ENCODE data around the gene KIF5C. TPM values are rescaled to one million over a fixed set of nuclear protein-coding genes. Genes with fewer than 3 reads are reported as not detected.

The KIF5C gene
- polyA plus RNA-seq, 1 donor (not counting 4 experiments of a cell fraction or from before 2014, with no cell fraction given) = 0.03 TPM

GRCh38 chr2:149023091-149023490, 148.1 kb downstream of the KIF5C start:
- Histone ChIP-seq H3K9me3 (ENCODE audit: control insufficient read depth, low read depth, low read length) (no peaks in the 10 kb centered on the region), H2AFZ (ENCODE audit: control insufficient read depth, low read length) (no peak overlapping the region), H3K79me2 (ENCODE audit: control insufficient read depth, insufficient read depth, low read length) (no peaks in the 10 kb centered on the region), H4K20me1 (ENCODE audit: control insufficient read depth, extremely low read depth, insufficient read depth, low read length) (no peaks in the 10 kb centered on the region), H3K9ac (ENCODE audit: control insufficient read depth, extremely low read depth, insufficient read depth, low read length) (no peak overlapping the region), H3K4me3 (ENCODE audit: control insufficient read depth in 2 of 3, extremely low read depth in 1 of 3, insufficient read depth in 2 of 3, low read depth in 1 of 3, low read length in 3 of 3) (no peak overlapping the region), H3K4me1 (ENCODE audit: control insufficient read depth, extremely low read depth, insufficient read depth, low read length) (peaks cover 9% of the 10 kb centered on the region), H3K27ac (ENCODE audit: control insufficient read depth, insufficient read depth, low read length) (no peak overlapping the region), H3K4me2 (ENCODE audit: control insufficient read depth, extremely low read depth, insufficient read depth, low read depth, low read length) (no peak overlapping the region), H3K36me3 (ENCODE audit: control insufficient read depth in 2 of 2, extremely low read depth in 1 of 2, insufficient read depth in 2 of 2, low read length in 2 of 2) (no peaks in the 10 kb centered on the region), H3K27me3 (ENCODE audit: control insufficient read depth, extremely low read depth, insufficient read depth, low read length) (no peaks in the 10 kb centered on the region), H3K9me1 (ENCODE audit: control insufficient read depth, extremely low read depth, insufficient read depth, low read length) (no peaks in the 10 kb centered on the region)
- no peak for FAIRE-seq
- TF ChIP-seq, protein P1, sequence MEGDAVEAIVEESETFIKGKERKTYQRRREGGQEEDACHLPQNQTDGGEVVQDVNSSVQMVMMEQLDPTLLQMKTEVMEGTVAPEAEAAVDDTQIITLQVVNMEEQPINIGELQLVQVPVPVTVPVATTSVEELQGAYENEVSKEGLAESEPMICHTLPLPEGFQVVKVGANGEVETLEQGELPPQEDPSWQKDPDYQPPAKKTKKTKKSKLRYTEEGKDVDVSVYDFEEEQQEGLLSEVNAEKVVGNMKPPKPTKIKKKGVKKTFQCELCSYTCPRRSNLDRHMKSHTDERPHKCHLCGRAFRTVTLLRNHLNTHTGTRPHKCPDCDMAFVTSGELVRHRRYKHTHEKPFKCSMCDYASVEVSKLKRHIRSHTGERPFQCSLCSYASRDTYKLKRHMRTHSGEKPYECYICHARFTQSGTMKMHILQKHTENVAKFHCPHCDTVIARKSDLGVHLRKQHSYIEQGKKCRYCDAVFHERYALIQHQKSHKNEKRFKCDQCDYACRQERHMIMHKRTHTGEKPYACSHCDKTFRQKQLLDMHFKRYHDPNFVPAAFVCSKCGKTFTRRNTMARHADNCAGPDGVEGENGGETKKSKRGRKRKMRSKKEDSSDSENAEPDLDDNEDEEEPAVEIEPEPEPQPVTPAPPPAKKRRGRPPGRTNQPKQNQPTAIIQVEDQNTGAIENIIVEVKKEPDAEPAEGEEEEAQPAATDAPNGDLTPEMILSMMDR (optimal IDR thresholded peaks at IDR 0.05 in 1 of 3, IDR thresholded peaks at IDR 0.05 in 1 of 3, conservative IDR thresholded peaks at IDR 0.05 in 1 of 3; ENCODE audit: extremely low read depth in 1 of 3, insufficient read depth in 2 of 3, low read length in 3 of 3) = no peak
- TF ChIP-seq EZH2 (IDR thresholded peaks at IDR 0.05; ENCODE audit: low read length) = no peak
- DNase-seq (ENCODE audit: low read depth, low spot score) = no peak
- dilution Hi-C loops (cut with MboI; ENCODE audit: extremely low pct_ligation_motif_present, low sequenced_read_pairs) = loop anchor here (10.0 kb wide), 1 partner anchor 542 kb away; no protein-coding TSS in a partner anchor

DNA sequence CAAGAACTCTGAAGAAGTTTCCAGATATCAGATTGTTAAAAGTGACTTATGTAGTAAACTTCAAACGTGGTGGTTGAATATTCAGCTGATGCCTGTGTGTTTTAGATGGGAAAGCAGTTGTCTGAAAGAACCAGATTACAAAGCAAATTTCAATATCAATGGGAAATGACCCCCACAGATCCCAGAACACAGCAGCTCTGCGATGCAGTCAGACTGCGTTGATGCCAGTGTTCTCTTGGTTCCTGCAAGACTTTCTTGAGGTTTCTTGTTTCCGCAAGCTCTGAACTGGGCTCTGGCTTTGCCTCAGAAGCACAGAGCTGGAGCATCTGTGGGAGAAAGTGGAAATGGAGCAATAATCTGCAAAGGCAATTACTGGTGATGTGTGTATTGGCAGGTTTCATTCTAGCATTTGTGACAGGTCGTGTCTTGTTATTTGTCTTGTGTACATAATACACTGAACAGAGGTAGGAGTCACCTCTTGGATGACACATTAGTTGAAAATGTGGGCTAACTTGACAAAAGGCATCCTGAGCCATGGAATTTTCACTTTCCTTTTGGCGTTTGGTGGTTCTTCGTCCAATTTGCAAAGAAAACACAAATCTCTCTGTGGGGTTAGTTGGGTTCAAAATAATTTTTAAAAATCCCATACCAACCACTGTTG, 152.7 kb downstream of the KIF5C start:
- peak overlapping the region; percentile 76 for H3K27ac ChIP-seq (ENCODE audit: control insufficient read depth, insufficient read depth, low read length)
- H3K27me3 ChIP-seq (ENCODE audit: control insufficient read depth, extremely low read depth, insufficient read depth, low read length) = no peaks in the 10 kb centered on the region
- peak overlapping the region; percentile 92 for H3K4me2 ChIP-seq (ENCODE audit: control insufficient read depth, extremely low read depth, insufficient read depth, low read depth, low read length)
- H3K9me1 ChIP-seq (ENCODE audit: control insufficient read depth, extremely low read depth, insufficient read depth, low read length) = no peaks in the 10 kb centered on the region
- H3K9me3 ChIP-seq (ENCODE audit: control insufficient read depth, low read depth, low read length) = no peaks in the 10 kb centered on the region
- no peaks in the 10 kb centered on the region for H3K36me3 ChIP-seq (ENCODE audit: control insufficient read depth in 2 of 2, extremely low read depth in 1 of 2, insufficient read depth in 2 of 2, low read length in 2 of 2)
- FAIRE-seq (peak; percentile 94), DNase-seq (ENCODE audit: low read depth, low spot score) (peak; percentile 81)
- H4K20me1 ChIP-seq (ENCODE audit: control insufficient read depth, extremely low read depth, insufficient read depth, low read length) = no peaks in the 10 kb centered on the region
- TF ChIP-seq, protein P1 (optimal IDR thresholded peaks at IDR 0.05 in 1 of 3, IDR thresholded peaks at IDR 0.05 in 1 of 3, conservative IDR thresholded peaks at IDR 0.05 in 1 of 3; ENCODE audit: extremely low read depth in 1 of 3, insufficient read depth in 2 of 3, low read length in 3 of 3) = no peak
- no peak for TF ChIP-seq EZH2 (IDR thresholded peaks at IDR 0.05; ENCODE audit: low read length)
- peaks cover 28% of the 10 kb centered on the region for H3K4me1 ChIP-seq (ENCODE audit: control insufficient read depth, extremely low read depth, insufficient read depth, low read length)
- dilution Hi-C loops (cut with MboI; ENCODE audit: extremely low pct_ligation_motif_present, low sequenced_read_pairs) = loop anchor here (10.0 kb wide), 1 partner anchor 537 kb away; no protein-coding TSS in a partner anchor
- peak overlapping the region; percentile 62 for H2AFZ ChIP-seq (ENCODE audit: control insufficient read depth, low read length)
- peak overlapping the region in 2 of 3 experiments; percentile 56 to 60 for H3K4me3 ChIP-seq (ENCODE audit: control insufficient read depth in 2 of 3, extremely low read depth in 1 of 3, insufficient read depth in 2 of 3, low read depth in 1 of 3, low read length in 3 of 3)
- H3K79me2 ChIP-seq (ENCODE audit: control insufficient read depth, insufficient read depth, low read length) = no peaks in the 10 kb centered on the region
- peak overlapping the region; percentile 64 for H3K9ac ChIP-seq (ENCODE audit: control insufficient read depth, extremely low read depth, insufficient read depth, low read length)
